Activated CD8-positive, alpha-beta memory T cell treated with anti-CD3 and anti-CD28 coated beads for 36 hours (primary cell): ENCODE measurements around the gene LLGL1. TPM values are rescaled to one million over a fixed set of nuclear protein-coding genes. Genes with fewer than 3 reads are reported as not detected.

Experiments used
- CTCF ChIA-PET: fragments of 350-600 bp; sonication (Branson Sonifier 250); formaldehyde crosslinking; loops from one replicate; lab custom pipeline; 2021; ENCODE audit warnings: antibody characterized with exemption; lab: Charles Lee
- POLR2A ChIA-PET: fragments of 350-600 bp; sonication (Branson Sonifier 250); formaldehyde crosslinking; loops from one replicate; lab custom pipeline; 2021; ENCODE audit warnings: antibody characterized with exemption; lab: Charles Lee
- total RNA-seq, 2 experiments: library from RNA; stranded (reverse); gene quantifications; one replicate each; pipeline ENCODE4 v1.2.3, GENCODE V29; 2021

LLGL1 gene
- total RNA-seq, 2 experiments from 2014 or later: 23.6 to 24.9 TPM

GRCh38 chr17:18218756-18219415 is 6.5 kb upstream of the LLGL1 start:
- ChIA-PET CTCF (interaction anchor here (4.7 kb wide), 1 partner anchor 79 kb away, joined by 18 read pairs; no protein-coding TSS in a partner anchor), POLR2A (no interaction called here)

- ChIA-PET POLR2A (interaction anchor here (0.5 to 0.8 kb wide), 2 partner anchors 33 to 40 kb away, joined by 3 read pairs; partner anchors contain the start of gene ALKBH5), CTCF (interaction anchor here (1.5 kb wide), 1 partner anchor 24 kb away, joined by 4 read pairs; no protein-coding TSS in a partner anchor)
Measured at GRCh38 chr17:18224053-18224386, 1.4 kb upstream of the LLGL1 start.

GRCh38 chr17:18224387-18225120 is 881 bp upstream of the LLGL1 start:
- ChIA-PET CTCF (interaction anchor here (1.5 kb wide), 1 partner anchor 24 kb away, joined by 4 read pairs; no protein-coding TSS in a partner anchor), POLR2A (interaction anchor here (0.8 kb wide), 1 partner anchor 41 kb away, joined by 3 read pairs; the partner anchor contains the start of gene ALKBH5)

DNA sequence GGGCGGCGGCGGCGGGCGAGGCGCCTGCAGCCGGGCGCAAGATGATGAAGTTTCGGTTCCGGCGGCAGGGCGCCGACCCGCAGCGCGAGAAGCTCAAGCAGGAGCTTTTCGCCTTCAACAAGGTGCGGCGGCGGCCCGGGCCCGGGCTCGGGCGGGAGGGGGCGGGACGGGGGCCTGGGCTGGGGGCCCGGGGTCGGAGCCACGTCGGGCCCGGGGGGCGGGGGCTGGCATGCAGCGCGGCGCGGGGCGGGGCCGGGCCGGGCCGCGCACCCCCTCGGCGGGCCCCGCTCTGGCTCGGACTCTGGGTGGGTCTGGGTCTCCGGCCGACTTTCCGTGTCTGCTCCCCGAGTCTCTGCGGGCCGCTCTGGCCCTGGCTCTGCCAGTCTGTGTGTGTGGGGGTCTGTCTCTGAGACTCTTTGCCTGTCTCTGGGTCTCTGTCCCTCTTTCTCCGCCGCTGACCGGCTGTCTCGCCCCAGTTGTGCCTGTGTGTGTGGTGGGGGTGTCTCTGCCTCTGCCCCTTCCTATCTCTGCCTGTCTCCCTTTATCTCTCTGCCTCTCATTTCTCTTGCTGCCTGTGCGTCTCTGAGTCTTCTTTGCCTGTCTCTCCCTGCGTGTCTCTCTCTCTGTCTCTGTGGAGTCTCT is 328 bp downstream of the LLGL1 start:
- CTCF ChIA-PET: no interaction called here
- POLR2A ChIA-PET: interaction anchor here (0.6 to 0.9 kb wide), 3 partner anchors 10 to 135 kb away, joined by 3 to 7 read pairs (median 4); no protein-coding TSS in a partner anchor

DNA sequence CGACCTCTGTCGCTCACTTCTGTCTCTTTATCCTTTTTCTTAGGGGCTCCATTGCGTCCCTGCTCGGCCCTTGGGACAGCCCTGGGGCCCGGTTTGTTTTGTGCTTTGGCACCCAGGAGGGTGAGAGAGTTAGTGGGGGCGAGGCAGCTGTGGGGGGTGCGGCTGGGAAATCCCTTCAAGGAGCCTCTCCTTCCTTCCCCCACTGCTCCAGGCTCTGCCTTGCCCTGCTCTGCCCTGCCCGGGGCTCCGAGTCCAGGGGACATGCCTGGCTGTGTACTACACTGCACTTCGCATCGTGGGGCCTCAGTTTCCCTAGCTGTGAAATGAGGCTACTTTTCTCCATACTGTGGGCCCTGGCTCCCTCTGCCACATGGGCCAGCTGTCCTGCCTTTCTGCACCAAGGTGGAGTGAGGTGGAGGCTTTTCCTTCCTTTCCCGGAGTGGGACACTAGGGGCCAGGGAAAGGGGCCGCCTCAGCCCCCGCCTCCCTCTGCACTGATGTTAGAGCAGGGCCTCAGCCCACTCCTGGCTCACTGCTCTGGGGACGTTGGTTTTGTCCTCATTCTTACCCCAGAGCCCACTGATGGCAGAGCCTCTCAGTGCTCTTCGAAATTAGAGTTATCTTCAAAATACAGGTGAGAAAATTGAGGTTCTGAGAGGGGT is 980 bp downstream of the LLGL1 start:
- CTCF ChIA-PET: no interaction called here

DNA sequence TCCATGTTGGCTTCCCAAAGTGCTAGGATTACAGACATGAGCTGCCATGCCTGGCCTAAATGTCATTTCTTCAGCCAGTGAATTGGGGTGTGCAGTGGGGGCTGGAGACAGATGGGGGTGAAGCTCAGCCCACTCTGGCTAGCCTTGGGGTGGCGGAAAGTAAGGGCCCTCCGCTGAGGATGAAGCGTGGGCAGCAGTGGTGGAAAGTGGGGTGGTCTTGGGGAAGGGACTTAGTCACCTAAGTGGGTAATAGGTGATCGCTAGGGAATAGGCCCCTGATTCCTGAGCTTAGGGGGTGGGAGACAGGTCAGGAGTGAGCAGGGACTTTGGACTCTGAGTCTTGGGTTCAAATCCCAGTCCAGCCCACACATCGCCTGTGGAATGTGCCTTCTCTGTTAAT is 2.2 kb downstream of the LLGL1 start:
- ChIA-PET CTCF (interaction anchor here (0.6 kb wide), 1 partner anchor 16 kb away, joined by 3 read pairs; no protein-coding TSS in a partner anchor), POLR2A (no interaction called here)

More for the DNA sequence above, 980 bp downstream of the LLGL1 start:
- POLR2A ChIA-PET: interaction anchor here (0.9 kb wide), 1 partner anchor 9 kb away, joined by 3 read pairs; no protein-coding TSS in a partner anchor

GRCh38 chr17:18228176-18228682 is 2.8 kb downstream of the LLGL1 start:
- ChIA-PET CTCF (no interaction called here), POLR2A (no interaction called here)

- POLR2A ChIA-PET: no interaction called here
- CTCF ChIA-PET: interaction anchor here (0.9 kb wide), 1 partner anchor 20 kb away, joined by 3 read pairs; no protein-coding TSS in a partner anchor
Measured at GRCh38 chr17:18229254-18229653, 3.8 kb downstream of the LLGL1 start.

DNA sequence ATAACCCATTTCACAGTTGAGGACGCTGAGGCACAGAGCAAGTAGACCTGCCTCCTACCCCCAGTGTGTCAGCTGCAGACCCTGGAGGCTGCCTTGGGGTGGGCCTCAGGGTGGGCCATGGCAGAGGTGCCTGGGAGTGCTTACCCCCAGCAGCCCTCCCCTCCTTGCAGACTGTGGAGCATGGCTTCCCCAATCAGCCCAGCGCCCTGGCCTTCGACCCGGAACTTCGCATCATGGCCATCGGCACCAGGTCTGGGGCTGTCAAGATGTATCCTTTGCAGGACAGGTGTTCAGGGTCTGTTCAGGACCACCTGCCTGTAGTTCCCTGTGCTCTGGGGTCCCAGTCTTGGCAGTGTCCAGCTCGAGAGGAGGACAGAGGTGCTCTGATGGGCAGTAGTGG is 4.3 kb downstream of the LLGL1 start:
- POLR2A ChIA-PET: no interaction called here
- CTCF ChIA-PET: no interaction called here

GRCh38 chr17:18230288-18231141 is 5.1 kb downstream of the LLGL1 start:
- POLR2A ChIA-PET: no interaction called here

GRCh38 chr17:18231164-18231563 is 5.7 kb downstream of the LLGL1 start:
- ChIA-PET CTCF (interaction anchor here (0.5 kb wide), 1 partner anchor 14 kb away, joined by 4 read pairs; no protein-coding TSS in a partner anchor), POLR2A (no interaction called here)

More at GRCh38 chr17:18230288-18231141, 5.1 kb downstream of the LLGL1 start:
- CTCF ChIA-PET: interaction anchor here (0.9 kb wide), 1 partner anchor 23 kb away, joined by 3 read pairs; no protein-coding TSS in a partner anchor

DNA sequence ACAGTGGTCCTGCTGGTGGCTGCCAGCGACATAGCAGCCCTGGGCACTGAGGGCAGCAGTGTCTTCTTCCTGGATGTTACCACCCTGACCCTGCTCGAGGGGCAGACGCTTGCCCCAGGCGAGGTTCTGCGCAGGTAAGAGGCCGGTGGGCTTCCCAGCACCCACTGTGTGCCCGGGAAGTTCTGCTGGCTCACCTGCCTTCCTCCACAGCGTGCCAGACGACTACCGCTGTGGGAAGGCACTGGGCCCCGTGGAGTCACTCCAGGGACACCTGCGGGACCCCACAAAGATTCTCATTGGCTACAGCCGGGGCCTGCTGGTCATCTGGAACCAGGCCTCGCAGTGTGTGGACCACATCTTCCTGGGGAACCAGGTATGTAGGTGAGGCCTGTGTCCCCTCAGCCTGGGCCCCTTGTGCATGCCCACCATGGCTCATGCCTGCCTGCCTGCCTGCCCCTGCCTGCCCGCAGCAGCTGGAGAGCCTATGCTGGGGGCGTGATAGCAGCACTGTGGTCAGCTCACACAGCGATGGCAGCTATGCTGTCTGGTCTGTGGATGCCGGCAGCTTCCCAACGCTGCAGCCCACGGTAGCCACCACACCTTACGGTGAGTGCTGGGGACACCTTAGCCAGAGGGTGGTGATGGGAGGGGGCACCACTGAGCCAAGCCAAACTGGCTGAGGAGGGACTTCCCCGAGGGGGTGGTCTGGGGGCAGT is 8.5 kb downstream of the LLGL1 start:
- ChIA-PET POLR2A (no interaction called here), CTCF (no interaction called here)

- CTCF ChIA-PET: interaction anchor here (0.6 kb wide), 1 partner anchor 51 kb away, joined by 4 read pairs; no protein-coding TSS in a partner anchor
- POLR2A ChIA-PET: interaction anchor here (1.3 kb wide), 1 partner anchor 26 kb away, joined by 5 read pairs; the partner anchor contains the start of gene MIEF2
Measured at GRCh38 chr17:18234853-18235380, 9.5 kb downstream of the LLGL1 start.

DNA sequence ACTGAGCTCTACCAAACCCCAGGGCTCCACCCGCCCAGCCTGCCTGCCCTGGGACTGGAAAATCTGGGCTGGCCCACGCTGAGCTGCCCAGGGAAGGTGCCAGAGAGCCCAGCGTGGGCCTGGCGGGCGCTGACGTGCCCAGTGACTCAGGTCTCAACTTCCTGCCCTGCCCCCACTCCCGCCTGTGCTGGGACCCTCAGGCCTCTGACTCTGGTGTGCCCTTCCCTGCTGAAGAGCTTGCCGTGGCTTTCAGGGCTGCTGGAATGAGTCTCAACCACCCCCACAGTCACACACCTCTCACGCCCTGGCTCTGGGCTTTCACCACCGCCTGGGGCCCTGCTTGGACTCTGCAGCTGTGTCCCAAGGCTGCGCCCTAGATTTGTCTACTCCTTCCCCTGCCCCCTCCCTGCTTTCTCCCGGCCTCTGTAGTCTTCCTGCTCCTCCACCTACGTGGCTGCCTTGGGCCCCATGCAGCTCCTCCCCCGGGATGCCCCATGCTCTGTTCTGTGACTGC is 10.4 kb downstream of the LLGL1 start:
- CTCF ChIA-PET: interaction anchor here (0.6 kb wide), 1 partner anchor 50 kb away, joined by 4 read pairs; no protein-coding TSS in a partner anchor
- POLR2A ChIA-PET: interaction anchor here (0.7 to 1.3 kb wide), 2 partner anchors 9 to 25 kb away, joined by 3 to 5 read pairs; partner anchors contain the start of gene MIEF2

DNA sequence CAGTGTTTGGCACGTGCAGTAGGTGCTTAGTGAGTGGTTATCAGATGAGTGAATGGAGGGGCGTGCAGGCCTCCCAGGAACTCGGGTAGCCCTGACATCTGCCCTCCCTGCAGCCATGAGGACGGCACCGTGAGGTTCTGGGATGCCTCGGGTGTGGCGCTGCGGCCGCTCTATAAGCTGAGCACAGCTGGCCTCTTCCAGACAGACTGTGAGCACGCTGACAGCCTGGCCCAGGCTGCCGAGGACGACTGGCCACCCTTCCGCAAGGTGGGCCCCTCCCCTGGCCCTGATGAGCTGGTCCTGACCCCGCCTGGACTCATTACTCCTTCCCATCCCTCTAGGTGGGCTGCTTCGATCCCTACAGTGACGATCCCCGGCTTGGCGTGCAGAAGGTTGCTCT is 11.1 kb downstream of the LLGL1 start:
- ChIA-PET CTCF (no interaction called here), POLR2A (no interaction called here)

GRCh38 chr17:18237461-18237860 is 12.0 kb downstream of the LLGL1 start:
- CTCF ChIA-PET: interaction anchor here (1.3 kb wide), 1 partner anchor 18 kb away, joined by 3 read pairs; no protein-coding TSS in a partner anchor
- POLR2A ChIA-PET: no interaction called here
